OCI-LY7 (cell line): ENCODE data around the gene CCL15.

Experiments used
- EZH2phosphoT487 ChIP-seq: fragments of 200-600 bp; sonication (generic); IDR thresholded peaks from 2 replicates; pipeline ENCODE4 v1.6.1; 2018; ENCODE audit warnings: low read depth, borderline replicate concordance, mild to moderate bottlenecking, mixed run types, antibody characterized with exemption, low read length, moderate library complexity, mixed read lengths
- TF ChIP-seq, protein P1 (sequence below): fragments of 200-600 bp; sonication (generic); conservative IDR thresholded peaks from 2 replicates; pipeline ENCODE4 v1.5.1; 2014; ENCODE audit warnings: mild to moderate bottlenecking, antibody characterized with exemption, low read length, moderate library complexity, mixed read lengths

DNA sequence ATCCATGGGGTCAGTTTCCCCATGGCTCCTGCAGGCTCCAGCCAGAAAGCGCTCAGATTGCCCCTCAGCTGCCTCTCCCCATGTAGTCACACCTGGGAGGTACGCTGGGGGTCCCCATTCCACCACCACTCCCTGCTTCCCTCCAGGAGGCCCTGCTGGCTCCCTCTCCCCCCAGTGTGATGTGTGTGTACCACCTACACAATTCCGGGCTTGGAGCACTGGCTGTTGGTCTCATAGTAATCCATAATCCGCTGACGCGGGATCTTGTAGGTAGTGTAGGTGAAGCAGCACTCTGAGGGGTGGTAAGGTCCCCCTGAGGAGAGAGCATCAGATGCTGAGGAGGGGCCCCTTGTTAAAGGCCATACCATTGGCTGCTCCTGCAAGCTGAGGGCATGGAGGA is 17.2 kb downstream of the CCL15 start:
- TF ChIP-seq, protein P1, sequence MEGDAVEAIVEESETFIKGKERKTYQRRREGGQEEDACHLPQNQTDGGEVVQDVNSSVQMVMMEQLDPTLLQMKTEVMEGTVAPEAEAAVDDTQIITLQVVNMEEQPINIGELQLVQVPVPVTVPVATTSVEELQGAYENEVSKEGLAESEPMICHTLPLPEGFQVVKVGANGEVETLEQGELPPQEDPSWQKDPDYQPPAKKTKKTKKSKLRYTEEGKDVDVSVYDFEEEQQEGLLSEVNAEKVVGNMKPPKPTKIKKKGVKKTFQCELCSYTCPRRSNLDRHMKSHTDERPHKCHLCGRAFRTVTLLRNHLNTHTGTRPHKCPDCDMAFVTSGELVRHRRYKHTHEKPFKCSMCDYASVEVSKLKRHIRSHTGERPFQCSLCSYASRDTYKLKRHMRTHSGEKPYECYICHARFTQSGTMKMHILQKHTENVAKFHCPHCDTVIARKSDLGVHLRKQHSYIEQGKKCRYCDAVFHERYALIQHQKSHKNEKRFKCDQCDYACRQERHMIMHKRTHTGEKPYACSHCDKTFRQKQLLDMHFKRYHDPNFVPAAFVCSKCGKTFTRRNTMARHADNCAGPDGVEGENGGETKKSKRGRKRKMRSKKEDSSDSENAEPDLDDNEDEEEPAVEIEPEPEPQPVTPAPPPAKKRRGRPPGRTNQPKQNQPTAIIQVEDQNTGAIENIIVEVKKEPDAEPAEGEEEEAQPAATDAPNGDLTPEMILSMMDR = no peak
- TF ChIP-seq EZH2phosphoT487 = no peak
